HEK293 (cell line): ENCODE measurements around the gene LRRC72.

Experiments
- HOXA7 ChIP-seq: sonication (generic); formaldehyde crosslinking; IDR thresholded peaks from 2 replicates; pipeline ENCODE4 v1.8.1; 2022; ENCODE audit warnings: missing genetic modification reagents, borderline replicate concordance
- KLF1 ChIP-seq: fragments of 450-650 bp; formaldehyde crosslinking; IDR thresholded peaks from 2 replicates; pipeline ENCODE4 v1.5.1; 2016; ENCODE audit warnings: missing biosample characterization, missing genetic modification characterization
- REST ChIP-seq: fragments of 450-650 bp; formaldehyde crosslinking; IDR thresholded peaks from 2 replicates; pipeline ENCODE4 v1.5.1; 2016; ENCODE audit warnings: missing biosample characterization, missing genetic modification characterization
- TCF7L2 ChIP-seq: IDR thresholded peaks from 2 replicates; pipeline ENCODE4 v1.6.1; 2011; ENCODE audit warnings: low read depth, mild to moderate bottlenecking, inconsistent platforms, low read length, moderate library complexity, borderline replicate concordance
- YY1 ChIP-seq: fragments of 450-650 bp; formaldehyde crosslinking; IDR thresholded peaks from 2 replicates; pipeline ENCODE4 v1.5.1; 2018; ENCODE audit warnings: missing biosample characterization, missing genetic modification characterization
- ZNF266 ChIP-seq: fragments of 450-650 bp; formaldehyde crosslinking; IDR thresholded peaks from 2 replicates; pipeline ENCODE4 v1.5.1; 2016; ENCODE audit warnings: missing biosample characterization, missing genetic modification characterization, low read depth
- ZNF274 ChIP-seq, 2 experiments: fragments of 200-500 bp in 1 of 2; fragments of 450-650 bp in 1 of 2; sonication (Bioruptor generic) in 1 of 2; formaldehyde crosslinking in 1 of 2; IDR thresholded peaks; 2 replicates each; pipeline versions ENCODE4 v1.5.1 to v1.6.1; 2014 to 2016; ENCODE audit warnings: borderline replicate concordance in 1 of 2, inconsistent platforms in 1 of 2, low read length in 1 of 2, missing biosample characterization in 1 of 2, missing genetic modification characterization in 1 of 2
- ZNF416 ChIP-seq: fragments of 450-650 bp; formaldehyde crosslinking; IDR thresholded peaks from 2 replicates; pipeline ENCODE4 v1.5.1; 2016; ENCODE audit warnings: missing biosample characterization, missing genetic modification characterization
- ZNF501 ChIP-seq: fragments of 450-650 bp; formaldehyde crosslinking; IDR thresholded peaks from 2 replicates; pipeline ENCODE4 v1.5.1; 2016; ENCODE audit warnings: missing biosample characterization, missing genetic modification characterization
- ZNF549 ChIP-seq: fragments of 450-650 bp; IDR thresholded peaks from 2 replicates; pipeline ENCODE4 v1.5.1; 2018; ENCODE audit warnings: missing biosample characterization, missing genetic modification characterization, mild to moderate bottlenecking, inconsistent platforms, moderate library complexity
- ZNF664 ChIP-seq: fragments of 450-650 bp; formaldehyde crosslinking; IDR thresholded peaks from 2 replicates; pipeline ENCODE4 v1.5.1; 2016; ENCODE audit warnings: missing biosample characterization, missing genetic modification characterization
- ZNF776 ChIP-seq: fragments of 450-650 bp; formaldehyde crosslinking; IDR thresholded peaks from 2 replicates; pipeline ENCODE4 v1.5.0; 2017; ENCODE audit warnings: missing biosample characterization, missing genetic modification characterization, borderline replicate concordance

GRCh38 chr7:16599860-16600259, 73.2 kb downstream of the LRRC72 start:
- TF ChIP-seq ZNF416, result no peak
- no peak for TF ChIP-seq REST (tag by site-specific recombination)
- TF ChIP-seq ZNF664 (tag by site-specific recombination), result no peak
- no peak for TF ChIP-seq KLF1 (tag by site-specific recombination)
- no peak for TF ChIP-seq ZNF501
- no peak for TF ChIP-seq TCF7L2
- TF ChIP-seq ZNF776 (tag by site-specific recombination), result no peak
- no peak for TF ChIP-seq ZNF266 (tag by site-specific recombination)
- TF ChIP-seq ZNF274 (IDR thresholded peaks at IDR 0.05; ENCODE audit: low read length), result no peak
- no peak for TF ChIP-seq ZNF274 (tag by site-specific recombination; IDR thresholded peaks at IDR 0.05; ENCODE audit: borderline replicate concordance)
- TF ChIP-seq YY1 (tag by site-specific recombination), result no peak
- no peak for TF ChIP-seq HOXA7
- TF ChIP-seq ZNF549 (tag by site-specific recombination), result no peak
